Skin epidermis (tissue), 12 donors: ENCODE results near the gene PLA2G4C.
"Not testable (repeated sequence)": the region's sequence is repeated elsewhere in the genome, so short reads cannot be mapped to it uniquely, and the experiment has no call there.

ENCODE experiments used
- H3K27ac ChIP-seq, 21 experiments: fragments of 200-600 bp; sonication (generic) in 11 of 21; one replicate each; pipeline ENCODE4 v1.5.0; 2020; ENCODE audit warnings: mild to moderate bottlenecking in 3 of 21, inconsistent platforms in 2 of 21, moderate library complexity in 2 of 21
- H3K4me3 ChIP-seq, 7 experiments: fragments of 200-600 bp; sonication (generic) in 2 of 7; one replicate each; pipeline ENCODE4 v1.5.0; 2020; ENCODE audit warnings: inconsistent platforms in 2 of 7, mild to moderate bottlenecking in 2 of 7, moderate library complexity in 1 of 7

Gene PLA2G4C

DNA sequence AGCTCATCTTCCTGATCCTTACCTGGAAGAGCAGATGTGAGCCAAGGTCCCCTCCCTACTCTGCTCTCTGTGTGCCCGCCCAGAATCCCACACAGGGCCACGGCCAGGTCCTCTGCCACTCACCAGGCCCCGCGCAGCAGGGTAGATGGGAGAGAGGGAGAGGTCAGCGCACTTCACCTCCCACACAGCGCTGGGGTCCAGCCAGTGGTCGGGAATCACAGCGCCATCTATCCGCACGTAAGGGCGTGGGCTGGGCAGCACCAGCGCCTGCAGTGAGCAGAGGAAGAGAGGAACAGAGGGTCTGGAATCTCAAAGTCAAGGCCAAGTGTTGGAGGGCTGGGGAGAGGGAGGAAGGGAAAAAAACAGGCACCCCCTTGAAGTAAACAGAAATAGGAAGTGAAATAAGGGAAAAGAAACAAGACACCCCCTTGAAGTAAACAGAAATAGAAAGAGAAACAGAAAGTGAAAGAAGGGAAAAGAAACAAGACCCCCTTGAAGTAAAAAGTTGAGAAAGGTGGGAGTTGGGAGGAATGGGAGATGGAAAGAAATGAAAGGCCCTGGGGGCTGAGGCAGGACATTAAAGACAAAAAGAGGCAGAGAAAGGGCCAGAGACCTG is 7.0 kb upstream of the PLA2G4C start:
- Histone ChIP-seq H3K27ac (peak overlapping the region in 5 of 21 experiments; percentile 4 to 60 (median 21)), H3K4me3 (no peak overlapping the region)

DNA sequence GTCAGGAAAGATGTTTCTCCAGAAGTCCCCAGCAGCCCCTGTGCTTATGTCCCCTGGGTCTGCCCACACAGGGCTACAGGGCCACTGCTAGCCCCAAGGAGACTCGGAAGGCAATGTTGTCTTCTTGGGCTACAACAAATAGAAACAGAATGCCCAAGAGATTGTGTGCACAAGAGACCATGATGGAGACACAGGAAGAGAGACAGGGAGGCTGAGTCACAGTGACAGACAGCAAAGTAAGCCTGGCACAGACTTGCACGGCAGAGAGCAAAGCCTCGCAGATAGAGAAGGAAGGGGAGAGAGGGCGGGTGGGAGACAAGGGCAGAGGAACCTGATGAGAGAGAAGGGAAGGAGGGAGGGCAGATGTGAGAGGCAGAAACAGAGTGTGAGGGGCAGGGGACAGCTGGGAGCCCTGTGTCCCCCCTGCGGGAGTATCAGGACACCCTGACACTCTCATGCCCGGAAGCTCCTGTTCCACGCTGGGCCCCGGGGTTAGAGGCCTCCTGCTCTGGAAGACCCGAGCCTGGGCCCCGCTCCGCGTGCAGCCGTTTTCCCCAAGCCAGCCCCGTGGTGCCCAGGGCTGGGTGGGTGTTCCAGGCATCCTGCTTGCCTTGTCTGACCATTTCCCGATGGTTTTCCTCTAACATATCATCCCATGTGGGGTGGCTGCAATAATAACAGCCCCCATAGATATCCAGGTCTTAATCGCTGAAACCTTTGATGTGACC is 2.7 kb upstream of the PLA2G4C start:
- no peak overlapping the region for H3K4me3 ChIP-seq
- H3K27ac ChIP-seq, result peak overlapping the region in 1 of 21 experiments; percentile 54

GRCh38 chr19:48111280-48111679 is 663 bp upstream of the PLA2G4C start:
- Histone ChIP-seq H3K4me3 (peak overlapping the region in 1 of 7 experiments; percentile 58), H3K27ac (peak overlapping the region in 17 of 21 experiments; percentile 76 to 95 (median 90))

- Histone ChIP-seq H3K27ac (peak overlapping the region in 5 of 21 experiments; percentile 86 to 95 (median 91)), H3K4me3 (peak overlapping the region in 1 of 7 experiments; percentile 58)
These were observed 1.4 kb downstream of the PLA2G4C start for GRCh38 chr19:48108997-48109782.

DNA sequence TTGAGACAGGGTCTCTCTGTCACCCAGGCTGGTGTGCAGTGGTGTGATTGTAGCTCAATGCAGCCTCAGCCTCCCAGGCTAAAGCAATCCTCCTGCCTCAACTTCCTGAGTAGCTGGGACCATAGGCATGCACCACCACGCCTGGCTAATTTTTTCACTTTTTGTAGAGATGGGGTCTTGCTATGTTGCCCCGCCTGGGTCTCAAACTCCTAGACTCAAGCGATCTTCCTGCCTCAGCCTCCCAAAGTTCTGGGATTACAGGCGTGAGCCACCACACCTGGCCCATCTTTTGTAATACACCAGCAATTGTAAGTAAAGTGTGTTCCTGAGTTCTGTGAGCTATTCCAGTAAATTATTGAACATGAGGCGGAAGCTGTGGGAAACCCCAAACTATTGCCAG is 6.7 kb downstream of the PLA2G4C start:
- Histone ChIP-seq H3K27ac (no peak overlapping the region), H3K4me3 (no peak overlapping the region)

GRCh38 chr19:48102870-48103751 is 7.5 kb downstream of the PLA2G4C start:
- Histone ChIP-seq H3K27ac (no peak overlapping the region), H3K4me3 (no peak overlapping the region)

DNA sequence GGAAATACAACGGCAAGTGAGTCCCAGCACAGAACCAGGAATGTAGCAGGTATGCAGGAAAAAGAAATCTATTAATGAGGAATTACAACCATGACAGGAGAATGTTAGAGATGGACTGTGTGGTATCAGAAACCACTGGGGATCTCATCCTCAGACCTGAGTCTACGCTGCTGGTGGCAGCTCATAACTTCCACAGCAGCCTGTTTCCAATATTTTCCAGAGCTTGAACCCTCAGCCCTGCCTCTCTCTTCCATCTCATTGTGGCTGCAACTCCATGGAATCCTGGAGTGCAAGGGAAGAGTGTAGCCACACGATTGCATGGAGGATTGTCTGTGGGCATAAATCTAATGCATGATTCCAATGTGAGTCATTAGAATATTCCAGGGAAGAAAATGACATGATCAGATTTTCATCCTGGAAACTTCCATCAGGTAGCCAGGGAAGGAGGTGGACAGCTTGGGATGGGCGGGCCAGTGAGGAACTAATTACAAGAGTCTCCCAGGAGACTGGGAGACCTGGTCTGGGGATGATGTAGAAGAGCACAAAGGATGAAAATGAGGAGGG is 14.9 kb downstream of the PLA2G4C start:
- H3K4me3 ChIP-seq, result no peak overlapping the region
- H3K27ac ChIP-seq, result no peak overlapping the region

DNA sequence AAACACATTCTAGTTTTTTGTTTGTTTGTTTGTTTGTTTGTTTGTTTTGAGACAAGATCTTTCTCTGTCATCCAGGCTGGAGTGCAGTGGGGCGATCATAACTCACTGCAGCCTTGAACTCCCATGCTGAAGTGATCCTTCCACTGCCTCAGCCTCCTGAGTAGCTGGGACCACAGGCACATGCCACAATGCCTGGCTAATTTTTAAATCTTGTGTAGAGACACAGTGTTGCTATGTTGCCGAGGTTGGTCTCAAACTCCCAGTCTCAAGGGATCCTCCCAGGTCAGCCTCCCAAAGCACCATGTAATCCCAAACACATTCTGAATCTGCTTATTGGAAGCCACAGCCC is 15.8 kb downstream of the PLA2G4C start:
- H3K4me3 ChIP-seq, result no peak overlapping the region
- H3K27ac ChIP-seq, result no peak overlapping the region

- Histone ChIP-seq H3K27ac (no peak overlapping the region), H3K4me3 (no peak overlapping the region)
These were observed 16.3 kb downstream of the PLA2G4C start for GRCh38 chr19:48094129-48094854.

GRCh38 chr19:48091111-48091718 is 19.4 kb downstream of the PLA2G4C start:
- not testable (repeated sequence) for H3K27ac ChIP-seq, H3K4me3 ChIP-seq

GRCh38 chr19:48090281-48090802 is 20.3 kb downstream of the PLA2G4C start:
- H3K27ac ChIP-seq, result no peak overlapping the region
- H3K4me3 ChIP-seq, result no peak overlapping the region

- H3K4me3 ChIP-seq, H3K27ac ChIP-seq: not testable (repeated sequence)
These were observed 21.6 kb downstream of the PLA2G4C start for GRCh38 chr19:48088991-48089390.

GRCh38 chr19:48085904-48086864 is 24.4 kb downstream of the PLA2G4C start:
- no peak overlapping the region for H3K27ac ChIP-seq
- no peak overlapping the region for H3K4me3 ChIP-seq

GRCh38 chr19:48085076-48085475 is 25.5 kb downstream of the PLA2G4C start:
- H3K27ac ChIP-seq, result no peak overlapping the region
- no peak overlapping the region for H3K4me3 ChIP-seq

DNA sequence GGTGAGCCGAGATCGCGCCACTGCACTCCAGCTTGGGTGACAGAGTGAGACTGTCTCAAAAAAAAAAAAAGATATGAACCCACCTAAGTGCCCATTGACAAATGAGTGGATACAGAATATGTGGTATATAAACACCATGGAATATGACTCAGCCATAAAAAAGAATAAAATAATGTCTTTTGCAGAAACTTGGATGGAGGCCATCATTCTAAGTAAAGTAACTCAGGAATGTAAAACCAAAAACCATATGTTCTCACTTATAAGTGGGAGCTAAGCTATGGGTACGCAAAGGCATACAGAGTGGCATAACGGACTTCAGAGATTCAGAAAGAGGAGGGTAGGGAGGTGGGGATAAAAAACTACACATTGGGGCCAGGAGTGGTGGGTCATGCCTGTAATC is 29.5 kb downstream of the PLA2G4C start:
- Histone ChIP-seq H3K4me3 (no peak overlapping the region), H3K27ac (no peak overlapping the region)

DNA sequence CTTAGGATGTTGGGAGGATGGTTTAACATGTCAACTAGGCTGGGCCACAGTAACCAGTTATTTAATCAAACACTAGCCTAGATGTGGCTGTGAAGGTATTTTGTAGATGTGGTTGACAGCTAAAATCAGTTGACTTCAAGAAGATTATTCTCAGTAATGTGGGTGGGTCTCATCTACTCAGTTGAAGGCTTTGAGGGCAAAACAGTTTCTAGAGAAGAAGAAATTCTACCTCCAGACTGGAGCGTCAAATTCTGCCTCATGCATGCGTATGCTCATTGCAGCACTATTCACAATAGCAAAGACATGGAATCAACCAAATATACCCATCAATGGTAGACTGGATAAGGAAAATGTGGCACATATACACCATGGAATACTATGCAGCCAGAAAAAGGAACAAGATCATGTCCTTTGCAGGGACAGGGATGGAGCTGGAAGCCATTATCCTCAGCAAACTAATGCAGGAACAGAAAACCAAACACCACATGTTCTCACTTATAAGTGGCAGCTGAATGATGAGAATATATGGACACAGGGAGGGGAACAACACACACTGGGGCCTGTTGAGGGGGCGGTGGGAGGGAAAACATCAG is 40.3 kb downstream of the PLA2G4C start:
- not testable (repeated sequence) for H3K4me3 ChIP-seq, H3K27ac ChIP-seq

- Histone ChIP-seq H3K4me3 (no peak overlapping the region), H3K27ac (no peak overlapping the region)
These were observed 41.2 kb downstream of the PLA2G4C start for GRCh38 chr19:48069435-48069834.
